H1 (cell line): ENCODE data around the gene SEC31A. TPM values are rescaled to one million over a fixed set of nuclear protein-coding genes. Genes with fewer than 3 reads are reported as not detected.

Experiments used
- EP300 ChIP-seq, 2 experiments: IDR thresholded peaks; 1 replicate in 1 of 2; 2 replicates in 1 of 2; pipeline ENCODE4 v1.6.1; 2011 to 2012; ENCODE audit warnings: low read depth in 2 of 2, low read length in 2 of 2, mild to moderate bottlenecking in 2 of 2, borderline replicate concordance in 1 of 2, inconsistent platforms in 1 of 2, moderate library complexity in 1 of 2
- EZH2 ChIP-seq: fragments of 200-600 bp; sonication (generic); IDR thresholded peaks from 2 replicates; pipeline ENCODE4 v1.7.1; 2012; ENCODE audit warnings: low read depth, mild to moderate bottlenecking, moderate library complexity, low read length, inconsistent platforms; ENCODE audit not compliant: severe bottlenecking
- KDM4A ChIP-seq: IDR thresholded peaks from one replicate; pipeline ENCODE4 v1.7.1; 2012; ENCODE audit warnings: low read depth, mild to moderate bottlenecking, moderate library complexity, low read length, inconsistent platforms; ENCODE audit not compliant: severe bottlenecking
- SP4 ChIP-seq: IDR thresholded peaks from 2 replicates; pipeline ENCODE4 v1.6.1; 2012; ENCODE audit warnings: low read length, inconsistent platforms
- ZNF274 ChIP-seq: IDR thresholded peaks from 2 replicates; pipeline ENCODE4 v1.7.0; 2012; ENCODE audit warnings: low read length, borderline replicate concordance; ENCODE audit errors: extremely low read depth
- polyA plus RNA-seq, 7 experiments: library from polyadenylated mRNA; depleted of rRNA in 3 of 7; stranded (reverse) in 5 of 7; unstranded in 2 of 7; fragments of >200 nt in 5 of 7; fragments of 200-250 nt in 2 of 7; gene quantifications; 1 replicate in 5 of 7; 2 replicates in 1 of 7; 4 replicates in 1 of 7; pipeline versions ENCODE4 v1.2.1 to v1.2.3, GENCODE V29; 2011 to 2013; ENCODE audit warnings: missing spikeins in 2 of 7, mixed read lengths in 2 of 7
- total RNA-seq: library from RNA; stranded (reverse); fragmentation: NEBNext Ultra II Directional; extraction: Animal tissue kit (Norgen Biotek cat#: 25700); gene quantifications from 2 replicates; pipeline ENCODE4 v1.2.1, GENCODE V29; 2021
- TF ChIP-seq, protein P1 (sequence below): fragments of 300-600 bp; sonication (generic); IDR thresholded peaks from 2 replicates; pipeline ENCODE4 v1.7.1; 2012; ENCODE audit warnings: low read length, moderate library complexity, mild to moderate bottlenecking, inconsistent platforms; ENCODE audit not compliant: insufficient replicate concordance
- TF ChIP-seq, protein P2 (sequence below): IDR thresholded peaks from 2 replicates; pipeline ENCODE4 v1.6.1; 2012; ENCODE audit warnings: inconsistent platforms
- TF ChIP-seq, protein P3 (sequence below): IDR thresholded peaks from 2 replicates; pipeline ENCODE4 v1.6.1; 2012; ENCODE audit warnings: inconsistent platforms

Gene SEC31A
- total and polyA plus RNA-seq, 2 of the 8 experiments (the other 6 are each of a cell fraction or from before 2014, with no cell fraction given) = 112 to 125 TPM

DNA sequence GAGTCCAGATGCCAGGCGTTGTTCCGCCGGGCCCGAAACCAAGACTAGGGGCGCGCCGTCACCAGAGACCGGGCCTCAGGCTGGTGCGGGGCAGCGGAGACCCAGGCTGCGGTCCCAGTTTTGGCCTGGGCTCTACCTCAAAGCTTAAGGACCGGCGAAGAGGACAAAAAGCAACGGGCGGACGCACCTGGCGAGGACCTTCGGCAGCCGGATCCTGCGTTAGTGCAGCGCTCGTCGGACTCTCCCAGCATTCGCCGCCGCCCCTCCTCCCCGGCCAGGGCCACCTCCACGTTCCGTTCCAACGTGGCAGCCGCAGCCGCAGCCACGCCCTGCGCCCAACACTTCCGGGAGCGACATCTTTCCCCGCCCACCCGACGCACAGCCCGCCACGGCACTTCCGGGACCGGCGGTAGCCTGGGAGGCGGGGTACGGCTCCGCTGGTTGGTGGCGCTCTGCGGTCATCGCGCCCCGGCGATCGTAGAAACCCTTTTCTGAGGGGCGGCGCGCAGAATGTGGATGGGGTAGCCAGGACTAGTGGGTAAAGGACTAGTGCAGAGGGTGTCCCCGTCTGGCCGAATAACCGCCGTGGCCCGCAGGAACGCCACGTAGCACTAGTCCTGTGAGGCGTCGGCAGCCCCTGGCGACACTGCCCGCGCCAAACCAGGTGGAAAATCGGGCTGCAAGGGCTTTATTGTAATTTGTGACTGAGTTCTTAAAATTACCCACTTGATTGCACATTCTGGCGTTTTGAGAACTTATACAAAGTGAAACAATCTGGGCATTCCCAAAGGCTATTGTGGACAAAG is at the start of gene SEC31A (continued):
- TF ChIP-seq, protein P1, sequence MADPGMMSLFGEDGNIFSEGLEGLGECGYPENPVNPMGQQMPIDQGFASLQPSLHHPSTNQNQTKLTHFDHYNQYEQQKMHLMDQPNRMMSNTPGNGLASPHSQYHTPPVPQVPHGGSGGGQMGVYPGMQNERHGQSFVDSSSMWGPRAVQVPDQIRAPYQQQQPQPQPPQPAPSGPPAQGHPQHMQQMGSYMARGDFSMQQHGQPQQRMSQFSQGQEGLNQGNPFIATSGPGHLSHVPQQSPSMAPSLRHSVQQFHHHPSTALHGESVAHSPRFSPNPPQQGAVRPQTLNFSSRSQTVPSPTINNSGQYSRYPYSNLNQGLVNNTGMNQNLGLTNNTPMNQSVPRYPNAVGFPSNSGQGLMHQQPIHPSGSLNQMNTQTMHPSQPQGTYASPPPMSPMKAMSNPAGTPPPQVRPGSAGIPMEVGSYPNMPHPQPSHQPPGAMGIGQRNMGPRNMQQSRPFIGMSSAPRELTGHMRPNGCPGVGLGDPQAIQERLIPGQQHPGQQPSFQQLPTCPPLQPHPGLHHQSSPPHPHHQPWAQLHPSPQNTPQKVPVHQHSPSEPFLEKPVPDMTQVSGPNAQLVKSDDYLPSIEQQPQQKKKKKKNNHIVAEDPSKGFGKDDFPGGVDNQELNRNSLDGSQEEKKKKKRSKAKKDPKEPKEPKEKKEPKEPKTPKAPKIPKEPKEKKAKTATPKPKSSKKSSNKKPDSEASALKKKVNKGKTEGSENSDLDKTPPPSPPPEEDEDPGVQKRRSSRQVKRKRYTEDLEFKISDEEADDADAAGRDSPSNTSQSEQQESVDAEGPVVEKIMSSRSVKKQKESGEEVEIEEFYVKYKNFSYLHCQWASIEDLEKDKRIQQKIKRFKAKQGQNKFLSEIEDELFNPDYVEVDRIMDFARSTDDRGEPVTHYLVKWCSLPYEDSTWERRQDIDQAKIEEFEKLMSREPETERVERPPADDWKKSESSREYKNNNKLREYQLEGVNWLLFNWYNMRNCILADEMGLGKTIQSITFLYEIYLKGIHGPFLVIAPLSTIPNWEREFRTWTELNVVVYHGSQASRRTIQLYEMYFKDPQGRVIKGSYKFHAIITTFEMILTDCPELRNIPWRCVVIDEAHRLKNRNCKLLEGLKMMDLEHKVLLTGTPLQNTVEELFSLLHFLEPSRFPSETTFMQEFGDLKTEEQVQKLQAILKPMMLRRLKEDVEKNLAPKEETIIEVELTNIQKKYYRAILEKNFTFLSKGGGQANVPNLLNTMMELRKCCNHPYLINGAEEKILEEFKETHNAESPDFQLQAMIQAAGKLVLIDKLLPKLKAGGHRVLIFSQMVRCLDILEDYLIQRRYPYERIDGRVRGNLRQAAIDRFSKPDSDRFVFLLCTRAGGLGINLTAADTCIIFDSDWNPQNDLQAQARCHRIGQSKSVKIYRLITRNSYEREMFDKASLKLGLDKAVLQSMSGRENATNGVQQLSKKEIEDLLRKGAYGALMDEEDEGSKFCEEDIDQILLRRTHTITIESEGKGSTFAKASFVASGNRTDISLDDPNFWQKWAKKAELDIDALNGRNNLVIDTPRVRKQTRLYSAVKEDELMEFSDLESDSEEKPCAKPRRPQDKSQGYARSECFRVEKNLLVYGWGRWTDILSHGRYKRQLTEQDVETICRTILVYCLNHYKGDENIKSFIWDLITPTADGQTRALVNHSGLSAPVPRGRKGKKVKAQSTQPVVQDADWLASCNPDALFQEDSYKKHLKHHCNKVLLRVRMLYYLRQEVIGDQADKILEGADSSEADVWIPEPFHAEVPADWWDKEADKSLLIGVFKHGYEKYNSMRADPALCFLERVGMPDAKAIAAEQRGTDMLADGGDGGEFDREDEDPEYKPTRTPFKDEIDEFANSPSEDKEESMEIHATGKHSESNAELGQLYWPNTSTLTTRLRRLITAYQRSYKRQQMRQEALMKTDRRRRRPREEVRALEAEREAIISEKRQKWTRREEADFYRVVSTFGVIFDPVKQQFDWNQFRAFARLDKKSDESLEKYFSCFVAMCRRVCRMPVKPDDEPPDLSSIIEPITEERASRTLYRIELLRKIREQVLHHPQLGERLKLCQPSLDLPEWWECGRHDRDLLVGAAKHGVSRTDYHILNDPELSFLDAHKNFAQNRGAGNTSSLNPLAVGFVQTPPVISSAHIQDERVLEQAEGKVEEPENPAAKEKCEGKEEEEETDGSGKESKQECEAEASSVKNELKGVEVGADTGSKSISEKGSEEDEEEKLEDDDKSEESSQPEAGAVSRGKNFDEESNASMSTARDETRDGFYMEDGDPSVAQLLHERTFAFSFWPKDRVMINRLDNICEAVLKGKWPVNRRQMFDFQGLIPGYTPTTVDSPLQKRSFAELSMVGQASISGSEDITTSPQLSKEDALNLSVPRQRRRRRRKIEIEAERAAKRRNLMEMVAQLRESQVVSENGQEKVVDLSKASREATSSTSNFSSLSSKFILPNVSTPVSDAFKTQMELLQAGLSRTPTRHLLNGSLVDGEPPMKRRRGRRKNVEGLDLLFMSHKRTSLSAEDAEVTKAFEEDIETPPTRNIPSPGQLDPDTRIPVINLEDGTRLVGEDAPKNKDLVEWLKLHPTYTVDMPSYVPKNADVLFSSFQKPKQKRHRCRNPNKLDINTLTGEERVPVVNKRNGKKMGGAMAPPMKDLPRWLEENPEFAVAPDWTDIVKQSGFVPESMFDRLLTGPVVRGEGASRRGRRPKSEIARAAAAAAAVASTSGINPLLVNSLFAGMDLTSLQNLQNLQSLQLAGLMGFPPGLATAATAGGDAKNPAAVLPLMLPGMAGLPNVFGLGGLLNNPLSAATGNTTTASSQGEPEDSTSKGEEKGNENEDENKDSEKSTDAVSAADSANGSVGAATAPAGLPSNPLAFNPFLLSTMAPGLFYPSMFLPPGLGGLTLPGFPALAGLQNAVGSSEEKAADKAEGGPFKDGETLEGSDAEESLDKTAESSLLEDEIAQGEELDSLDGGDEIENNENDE = no peak
- TF ChIP-seq ZNF274 = no peak
- TF ChIP-seq, protein P2, sequence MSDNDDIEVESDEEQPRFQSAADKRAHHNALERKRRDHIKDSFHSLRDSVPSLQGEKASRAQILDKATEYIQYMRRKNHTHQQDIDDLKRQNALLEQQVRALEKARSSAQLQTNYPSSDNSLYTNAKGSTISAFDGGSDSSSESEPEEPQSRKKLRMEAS = peak; percentile 94
- peak; percentile 77 for TF ChIP-seq KDM4A
- TF ChIP-seq, protein P3, sequence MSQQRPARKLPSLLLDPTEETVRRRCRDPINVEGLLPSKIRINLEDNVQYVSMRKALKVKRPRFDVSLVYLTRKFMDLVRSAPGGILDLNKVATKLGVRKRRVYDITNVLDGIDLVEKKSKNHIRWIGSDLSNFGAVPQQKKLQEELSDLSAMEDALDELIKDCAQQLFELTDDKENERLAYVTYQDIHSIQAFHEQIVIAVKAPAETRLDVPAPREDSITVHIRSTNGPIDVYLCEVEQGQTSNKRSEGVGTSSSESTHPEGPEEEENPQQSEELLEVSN = 0 out of 2 replicates have a peak, but pooled peaks have one; percentile 18
- TF ChIP-seq EP300 (IDR thresholded peaks at IDR 0.05; ENCODE audit: borderline replicate concordance in 1 of 2, low read depth in 2 of 2, low read length in 2 of 2) = 0 out of 3 replicates have a peak, but pooled peaks of 1 of the 2 experiments have one; percentile 62
- no peak for TF ChIP-seq SP4
- no peak for TF ChIP-seq EZH2
